Stimulated activated CD4-positive, alpha-beta T cell treated with anti-CD3 and anti-CD28 coated beads, Interleukin-4, amount 100 ng/mL, for 24 hours (primary cell): ENCODE measurements around the gene RAB28.

ENCODE experiments used
- DNase-seq: peaks from one replicate; pipeline ENCODE4 v3.0.0-alpha.2; 2020

RAB28 gene

DNA sequence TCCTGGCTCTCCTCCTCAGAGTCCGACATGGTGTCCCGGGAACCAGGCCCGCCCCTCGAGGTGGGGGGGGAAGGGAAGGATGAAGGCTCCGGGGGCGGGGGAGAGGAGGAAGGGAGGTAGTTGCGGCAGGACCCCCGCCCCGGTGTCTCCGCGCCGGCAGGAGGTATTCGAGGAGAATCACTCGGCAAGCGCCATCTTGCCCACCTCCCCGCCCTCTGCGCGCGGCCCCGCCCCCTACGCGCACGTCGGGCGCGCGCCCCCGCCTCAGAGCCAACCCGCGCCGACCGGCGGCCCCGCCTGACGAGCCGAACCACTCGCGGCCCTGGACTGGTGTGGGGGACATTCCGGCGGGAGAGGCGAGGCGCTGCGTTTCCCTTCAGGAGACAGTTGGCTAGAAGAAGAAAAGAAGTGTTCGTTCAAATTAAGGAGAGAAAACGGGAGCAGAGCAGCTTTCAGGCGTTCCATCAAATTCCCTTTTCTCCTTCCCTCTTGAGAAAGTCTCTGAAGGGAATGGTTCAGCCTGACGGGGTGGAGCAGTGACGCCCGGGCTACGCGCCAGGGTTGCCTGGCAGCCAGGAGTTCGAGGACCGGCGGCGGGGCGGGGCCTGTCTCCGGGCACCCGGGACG is at the start of gene RAB28:
Gene RAB28, minus strand, starts transcription at position 219 of the 627 bp plus-strand sequence.
- DNase-seq: peak; percentile 92

DNA sequence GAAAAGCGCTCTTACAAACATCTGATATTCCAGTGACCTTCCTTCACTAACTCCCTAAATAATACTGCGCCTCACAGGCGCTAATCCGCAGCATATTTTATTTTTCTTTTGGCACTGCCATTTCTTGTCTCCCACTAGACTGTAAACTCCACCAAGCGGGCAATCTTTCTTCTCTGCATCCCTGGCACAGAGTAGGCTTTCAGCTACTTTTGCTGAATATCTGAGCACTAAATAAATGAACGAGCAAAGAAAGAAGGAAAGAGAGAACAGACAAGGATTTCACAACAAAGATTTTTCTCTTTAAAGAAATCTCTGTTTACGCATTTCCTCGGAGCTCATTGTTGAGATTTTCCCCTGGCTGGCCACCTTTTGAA is 47.5 kb upstream of the RAB28 start:
- DNase-seq: no peak

DNA sequence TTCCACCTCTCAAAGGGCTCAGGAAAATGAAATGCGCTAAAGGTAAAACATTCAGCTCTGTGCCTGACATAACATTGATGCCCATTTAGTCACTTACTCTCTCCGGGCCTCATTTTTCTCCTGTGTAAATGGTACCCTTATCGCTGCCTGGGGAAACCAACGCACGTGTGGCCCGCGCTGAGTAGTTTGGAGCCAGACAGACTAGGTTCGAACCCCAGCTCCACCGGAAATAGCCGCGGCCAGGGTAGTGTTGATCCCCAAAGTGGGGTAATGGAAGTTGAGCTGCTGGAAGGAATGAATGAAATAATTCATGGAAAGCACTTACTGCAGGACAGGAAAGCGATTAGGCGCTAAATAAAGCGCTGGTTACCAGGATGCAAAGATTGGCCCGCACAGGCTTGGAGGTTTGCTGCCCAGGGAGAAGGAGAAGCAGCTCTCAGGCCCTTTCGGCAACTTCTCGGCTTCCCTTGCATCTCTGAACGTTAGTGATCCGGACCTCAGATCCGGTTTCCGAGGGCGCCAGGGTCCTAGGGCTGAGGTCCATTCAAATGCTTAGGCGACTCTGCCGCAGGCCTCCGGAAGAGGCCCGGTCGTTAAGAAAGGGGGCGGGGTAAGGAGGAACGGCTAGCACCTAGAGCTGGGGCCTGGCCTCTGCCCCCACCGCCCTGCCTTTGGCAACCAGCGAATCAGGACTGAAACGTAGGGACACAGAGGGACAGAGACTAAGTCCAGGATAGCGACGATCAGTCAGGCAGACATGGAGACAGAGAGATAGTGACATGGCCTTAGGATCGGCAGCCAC is 46.9 kb upstream of the RAB28 start:
- no peak for DNase-seq

DNA sequence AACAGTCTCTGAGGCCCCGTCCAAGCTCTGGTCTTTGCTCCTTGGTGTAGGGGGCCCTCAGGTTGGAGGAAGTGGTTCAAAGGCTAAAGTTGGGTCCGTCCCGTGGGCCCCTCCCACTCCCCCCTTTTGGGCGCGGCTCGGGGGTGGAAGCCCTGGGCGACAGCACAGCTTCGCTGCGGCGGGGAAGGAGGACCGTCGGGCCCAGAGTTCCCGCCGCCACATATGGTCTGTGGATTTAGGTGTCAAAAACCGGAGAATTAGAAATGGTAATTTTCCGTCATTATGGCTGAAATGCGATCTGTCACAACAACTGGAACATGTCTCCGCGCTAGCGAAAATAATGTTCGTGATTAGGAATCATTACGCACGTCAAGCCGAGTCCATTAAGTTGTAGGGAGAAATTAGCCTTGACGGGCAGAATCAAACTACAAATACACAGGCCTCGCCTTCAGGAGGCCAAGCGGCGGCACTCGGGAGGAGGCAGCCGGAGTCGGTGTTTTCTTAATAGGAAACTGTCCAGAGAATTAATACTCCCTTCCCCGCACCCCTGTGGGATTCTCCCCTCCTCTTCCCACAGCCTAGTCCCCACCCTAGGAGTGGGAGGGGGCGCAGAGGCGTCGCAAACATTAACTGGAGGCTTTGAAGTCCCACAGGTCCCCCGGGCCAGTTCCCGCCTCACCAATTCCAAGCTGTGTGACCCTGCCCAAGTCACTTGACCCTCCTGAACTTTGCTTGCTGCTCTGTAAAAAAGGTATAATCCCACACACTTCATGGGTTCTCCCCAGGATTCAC is 45.2 kb upstream of the RAB28 start:
- DNase-seq: no peak

DNA sequence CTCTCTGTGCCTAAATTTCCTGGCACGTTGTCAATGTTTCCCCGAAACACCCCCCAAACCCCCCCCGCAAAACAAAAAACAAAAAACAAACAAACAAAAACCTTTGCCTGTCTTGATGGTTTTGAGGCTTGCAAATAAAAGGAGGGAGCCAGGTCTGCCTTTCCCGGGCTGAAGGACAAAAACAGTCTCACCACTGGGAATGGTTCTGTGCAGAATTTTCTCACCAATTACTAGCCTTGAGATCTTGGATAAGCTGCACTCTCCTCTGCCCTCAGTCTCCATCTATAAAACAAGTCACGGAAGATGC is 44.6 kb upstream of the RAB28 start:
- DNase-seq: no peak

DNA sequence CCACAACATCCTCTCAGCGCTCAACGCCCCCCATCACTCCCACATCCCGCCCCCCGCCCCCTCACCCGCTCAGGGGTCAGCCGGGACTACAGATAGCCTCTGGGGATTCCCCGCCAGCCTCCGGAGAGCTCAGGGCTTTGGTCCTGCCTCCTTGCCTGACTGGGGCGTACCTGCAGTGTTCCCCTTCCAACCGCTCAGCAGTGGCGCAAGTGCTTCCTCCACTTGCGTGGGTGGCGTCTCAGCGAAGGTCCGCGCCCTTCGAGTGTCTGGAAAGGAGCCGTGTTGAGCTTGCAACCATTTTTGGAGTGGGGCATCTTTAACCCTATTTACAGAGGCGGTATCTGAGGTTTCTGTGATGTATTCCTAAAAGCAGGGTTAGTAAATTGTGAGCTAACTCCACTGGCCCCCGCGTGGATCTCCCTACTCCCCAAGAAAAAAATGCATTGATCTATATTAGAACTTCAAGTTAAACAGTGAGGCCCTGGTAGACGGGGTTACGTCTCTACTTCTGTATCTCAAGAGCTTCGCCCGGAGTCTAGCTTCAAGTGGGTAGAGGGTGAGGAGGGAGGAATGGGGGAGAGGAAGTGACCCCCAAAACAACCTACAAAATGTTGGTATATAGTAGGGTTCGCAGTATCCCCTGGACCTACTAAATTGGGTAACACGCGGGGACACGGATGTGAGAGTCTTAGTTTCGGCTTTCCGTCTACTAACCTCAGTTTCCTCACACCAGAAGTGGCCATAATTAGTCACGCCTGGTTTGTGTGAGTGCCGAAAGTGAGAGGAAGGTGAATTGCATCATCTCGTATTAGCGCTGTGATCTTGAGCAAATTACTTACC is 44.1 kb upstream of the RAB28 start:
- no peak for DNase-seq

DNA sequence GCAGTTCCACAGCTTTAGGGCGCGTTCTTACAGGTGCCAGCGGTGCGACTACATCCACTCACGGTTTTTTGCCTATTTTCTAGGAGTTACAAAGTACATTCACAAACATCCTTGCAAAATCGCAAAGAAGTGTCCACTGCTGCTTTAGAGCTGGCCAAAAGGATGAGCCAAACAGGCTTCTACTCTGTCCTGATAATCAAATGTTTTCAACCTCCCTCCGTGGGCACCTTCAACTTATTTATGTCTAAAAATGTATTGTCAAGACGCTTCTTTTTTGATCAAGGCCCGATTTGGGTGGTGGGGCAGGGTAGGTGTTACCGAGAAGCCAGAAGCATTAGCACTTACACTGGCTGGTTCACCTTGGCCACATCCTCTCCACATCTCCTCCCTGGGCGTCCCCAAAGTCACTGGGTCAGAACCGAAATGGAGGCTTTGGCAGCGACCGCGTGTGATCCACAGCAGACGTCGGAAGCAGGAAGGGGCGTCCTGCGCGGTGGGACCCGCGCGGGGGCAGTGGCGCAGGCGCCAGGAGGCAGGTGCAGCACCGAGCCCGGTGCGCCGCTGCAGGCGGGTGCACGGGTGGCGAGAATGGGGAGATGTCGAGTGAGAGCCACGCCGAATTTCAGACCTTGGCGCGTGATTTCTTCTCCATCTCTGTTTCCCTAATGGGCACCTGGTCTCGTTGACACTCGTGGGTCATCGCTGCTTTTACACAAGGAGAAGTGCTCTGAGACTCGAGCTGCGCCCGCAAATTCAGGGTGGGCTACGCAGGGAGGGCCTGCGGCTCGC is 43.2 kb upstream of the RAB28 start:
- DNase-seq: no peak

DNA sequence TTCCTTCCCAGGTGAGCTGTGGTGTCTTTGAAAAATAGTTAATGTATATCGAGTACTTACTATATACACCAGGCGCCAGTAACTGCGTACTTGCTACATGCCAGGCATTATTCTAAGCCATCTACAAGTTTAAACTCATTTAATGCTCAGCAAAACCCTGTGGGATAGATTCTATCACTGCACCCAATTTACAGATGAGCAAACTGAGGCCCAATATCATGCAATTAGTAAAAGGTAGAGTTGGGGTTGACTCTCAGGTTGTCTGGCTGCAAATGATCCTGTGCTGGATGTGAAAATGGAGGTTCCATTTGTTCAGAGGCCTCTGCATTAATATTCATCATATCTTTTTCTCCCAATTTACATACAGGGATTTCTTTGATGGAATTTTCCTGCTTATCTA is 42.5 kb upstream of the RAB28 start:
- no peak for DNase-seq

DNA sequence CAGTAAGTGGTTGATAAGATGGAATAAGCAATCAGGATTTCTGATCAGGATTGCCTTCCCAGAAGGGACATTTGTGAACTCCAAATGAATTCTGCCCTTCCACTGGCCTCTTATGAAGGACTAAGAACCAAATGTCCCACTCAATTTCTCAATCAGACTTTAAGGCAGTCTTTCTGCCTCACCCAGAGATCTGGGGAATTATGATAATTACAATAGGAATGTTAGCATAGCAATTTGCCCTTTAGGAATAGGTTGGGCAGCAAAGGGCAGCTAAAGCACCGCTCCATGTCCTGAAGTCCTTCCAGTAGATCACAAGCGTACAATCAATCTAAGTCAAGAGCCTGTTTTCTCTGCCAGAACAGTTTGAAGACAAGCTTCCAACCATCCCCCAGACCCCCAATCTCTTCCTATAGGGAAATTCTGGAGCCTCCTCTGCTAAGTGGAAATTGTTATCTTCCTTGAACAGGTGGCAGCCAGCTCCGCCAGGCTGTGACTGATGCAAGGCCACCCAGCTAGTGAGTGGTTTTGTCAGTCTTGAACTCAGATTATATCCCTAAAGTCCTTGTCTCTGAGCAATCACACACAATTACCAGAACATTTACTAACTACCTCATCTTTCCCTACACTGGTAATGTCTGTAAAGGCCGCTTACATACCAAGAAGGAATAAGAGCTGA is 41.6 kb upstream of the RAB28 start:
- DNase-seq: no peak

DNA sequence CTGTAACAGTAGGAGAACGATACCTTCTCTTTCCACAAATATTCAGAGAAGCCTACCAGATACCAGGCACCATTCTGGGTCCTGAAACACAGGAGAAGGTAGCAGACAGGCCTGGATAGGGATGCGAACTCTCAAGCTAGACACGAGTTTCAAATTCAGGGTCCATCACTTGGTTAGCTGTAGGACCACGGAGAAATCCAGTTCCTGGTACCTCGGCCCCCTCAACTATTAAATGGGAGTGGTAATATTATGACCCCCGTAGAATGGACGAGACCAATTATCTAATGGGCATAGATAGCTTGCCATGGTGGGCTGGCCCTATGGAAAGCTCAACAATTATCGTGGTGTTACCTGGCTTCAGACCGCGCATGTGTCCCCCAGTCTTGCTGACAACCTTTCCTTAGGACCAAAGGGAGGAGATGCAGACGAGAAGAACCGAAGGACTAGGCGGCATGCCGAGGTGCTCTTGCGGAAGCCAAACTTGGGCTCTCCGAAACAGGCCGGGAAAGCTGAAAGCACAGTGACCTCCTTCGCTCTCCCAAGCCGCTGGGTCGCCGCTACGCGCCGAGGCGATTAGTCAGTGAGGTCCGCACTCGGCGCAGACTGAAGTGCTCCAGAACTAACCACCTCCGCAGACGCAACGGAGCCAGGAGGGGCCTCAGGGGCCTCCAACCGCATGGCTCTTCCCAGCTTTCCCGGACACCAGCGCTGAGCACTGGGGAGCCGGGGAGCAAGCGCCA is 40.5 kb upstream of the RAB28 start:
- no peak for DNase-seq

DNA sequence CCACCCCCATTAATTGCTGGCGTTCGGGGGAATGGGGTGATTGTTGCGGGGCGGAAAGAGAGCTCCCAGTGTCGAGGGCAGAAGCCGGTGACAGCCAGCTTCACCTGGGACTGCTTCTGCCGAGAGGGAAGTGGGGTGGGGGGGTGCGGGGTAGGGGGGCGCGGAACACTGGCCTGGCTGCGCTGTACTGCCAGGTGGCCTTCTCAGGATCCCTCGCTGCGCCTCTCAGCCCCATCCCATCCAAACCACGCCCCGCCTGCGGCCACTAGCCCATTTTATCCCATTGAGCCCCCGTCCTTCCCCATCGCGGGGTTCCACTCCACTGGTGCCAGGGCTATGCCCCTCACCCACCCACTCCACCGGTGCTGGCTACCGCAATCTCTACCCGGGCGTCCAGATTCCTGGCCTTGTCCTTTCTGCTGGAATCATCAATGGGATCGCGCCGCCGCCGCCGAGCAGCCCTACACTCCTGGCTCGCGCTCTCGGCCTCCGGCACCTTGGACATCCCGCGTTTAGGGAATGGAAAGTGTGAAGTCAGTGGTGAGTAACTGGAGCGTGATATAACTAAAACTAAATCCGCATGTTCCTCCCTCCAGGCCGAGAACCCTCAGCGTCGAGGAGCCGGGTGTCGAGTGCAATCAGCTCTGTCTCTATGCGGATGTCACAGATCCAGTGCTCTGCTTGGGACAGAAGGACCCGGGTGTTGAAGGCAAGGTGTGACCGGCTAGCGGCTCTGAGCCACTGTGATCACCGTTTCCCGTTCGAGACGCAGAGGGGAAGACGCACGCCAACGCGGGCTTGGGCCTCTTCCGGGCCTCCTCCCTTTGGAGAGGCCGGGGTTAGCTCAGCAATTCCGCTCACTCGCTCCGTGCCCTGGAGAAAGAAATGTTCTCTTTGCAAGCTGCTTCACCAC is 39.7 kb upstream of the RAB28 start:
- no peak for DNase-seq

DNA sequence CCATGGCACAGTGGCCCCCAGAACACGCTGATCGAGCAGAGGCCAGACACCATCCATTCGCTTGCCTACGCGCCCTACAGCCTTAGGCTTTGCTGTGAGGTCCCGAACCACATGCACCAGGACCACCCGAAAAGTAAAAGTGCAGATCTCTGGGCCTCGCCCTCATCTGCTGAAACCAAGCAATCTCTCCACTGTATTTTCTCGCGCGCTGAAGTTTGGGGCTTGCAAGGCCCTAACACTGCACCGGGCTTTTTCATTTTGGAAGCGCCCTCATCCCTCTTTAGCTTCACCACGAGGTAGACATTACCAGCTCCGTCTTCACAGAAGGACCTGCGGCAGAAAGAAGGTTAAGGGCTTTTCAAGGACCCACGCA is 39.0 kb upstream of the RAB28 start:
- no peak for DNase-seq

DNA sequence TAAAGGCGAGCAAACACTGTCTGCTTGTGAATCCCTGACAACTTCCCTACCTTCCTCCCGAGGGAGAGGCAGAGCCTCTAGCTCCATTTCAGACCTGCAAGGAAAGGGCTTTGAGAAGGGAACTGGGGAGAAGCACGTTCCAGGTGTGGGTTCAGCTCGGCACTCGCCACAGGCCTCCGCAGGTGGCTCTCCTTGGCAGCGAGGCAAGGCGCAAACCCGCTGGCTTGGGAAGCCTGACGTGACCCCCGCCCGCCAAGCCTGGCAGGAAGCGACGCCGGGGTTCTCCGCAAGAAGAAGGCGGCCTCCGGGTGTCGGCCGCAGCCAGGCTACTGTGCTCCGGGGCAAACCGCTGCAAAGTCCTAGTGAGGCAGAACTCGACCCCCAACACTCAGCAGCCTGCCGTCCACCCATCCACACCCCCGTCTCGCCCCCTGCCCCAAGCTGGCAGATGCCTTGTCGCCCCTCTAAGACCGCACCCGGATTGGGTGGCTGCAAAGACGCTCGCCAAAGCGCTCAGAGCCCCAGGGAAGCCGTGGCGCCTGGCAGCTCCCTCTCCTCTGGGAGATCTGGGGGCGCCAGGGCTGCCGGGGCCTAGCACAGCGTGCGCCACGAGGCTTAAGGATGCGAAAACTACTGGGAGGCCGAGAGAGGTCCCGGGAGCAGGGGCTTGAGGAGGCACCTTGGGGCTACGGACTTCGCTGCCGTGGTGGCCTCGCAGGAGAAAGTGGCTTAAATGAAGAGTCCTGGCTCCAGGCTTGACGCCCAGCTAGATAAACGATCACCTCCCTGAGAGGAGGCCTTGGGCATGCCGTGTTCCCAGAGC is 38.4 kb upstream of the RAB28 start:
- no peak for DNase-seq

DNA sequence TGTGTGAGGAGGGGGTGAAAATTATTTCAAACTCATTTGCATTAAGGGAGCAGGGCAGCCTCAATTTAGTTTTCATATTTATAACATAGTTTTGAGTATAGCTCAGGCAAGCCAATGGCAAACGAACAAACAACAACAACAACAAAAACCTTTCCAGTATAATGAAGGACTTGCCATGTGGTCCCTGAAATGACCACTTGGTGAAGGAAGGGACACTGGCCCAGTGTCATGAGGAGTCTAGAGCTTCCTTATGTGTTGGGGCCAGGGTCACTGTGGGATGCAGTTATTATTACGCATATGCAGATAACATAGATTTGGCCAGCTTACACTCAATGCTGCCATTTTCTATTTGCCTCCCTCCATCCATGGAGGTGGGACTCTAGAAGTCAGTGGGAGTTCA is 36.9 kb upstream of the RAB28 start:
- no peak for DNase-seq

DNA sequence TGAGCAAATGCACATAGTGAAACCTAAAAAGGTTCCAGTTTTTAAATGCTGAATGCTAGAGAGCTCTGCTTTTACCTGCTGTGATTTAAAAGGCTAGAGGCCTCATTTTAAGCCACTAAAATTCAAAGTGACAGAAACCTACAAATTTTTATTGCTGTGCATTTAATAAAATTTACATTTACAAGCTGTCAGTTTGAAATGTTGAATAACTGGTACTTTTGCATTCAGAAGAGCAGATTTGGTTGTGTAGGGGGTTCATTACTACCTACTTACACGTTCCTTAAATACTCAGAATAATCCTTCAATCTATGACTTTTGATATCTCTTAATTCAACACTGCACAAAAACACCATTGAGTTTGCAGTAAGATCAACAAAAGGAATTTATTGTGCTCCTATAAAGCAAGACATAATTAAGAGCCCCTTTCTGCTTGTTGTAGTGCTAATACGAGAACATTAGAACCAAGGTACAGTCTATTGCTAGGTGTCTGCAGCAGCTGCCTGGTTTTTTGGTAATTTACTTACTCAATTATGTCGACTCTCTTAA is 32.2 kb upstream of the RAB28 start:
- no peak for DNase-seq

DNA sequence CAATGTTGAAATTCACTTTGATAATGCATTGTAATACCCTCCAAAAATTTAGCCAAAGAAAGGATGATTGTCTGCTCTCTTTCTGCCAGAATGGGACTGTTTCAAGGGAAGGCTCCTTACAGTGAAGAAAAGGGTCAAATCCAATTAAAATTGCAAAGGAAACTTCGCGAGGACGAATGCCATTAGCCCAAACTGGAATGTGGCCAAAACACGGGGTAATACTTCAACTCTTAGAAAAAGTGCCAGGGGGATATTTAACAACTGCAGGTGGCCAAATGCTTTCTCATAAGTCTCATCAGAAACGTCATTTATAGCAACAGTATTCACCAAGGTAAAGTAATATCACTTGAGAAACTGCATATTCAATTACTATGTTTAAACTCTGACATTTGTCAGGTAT is 31.1 kb upstream of the RAB28 start:
- DNase-seq: no peak

DNA sequence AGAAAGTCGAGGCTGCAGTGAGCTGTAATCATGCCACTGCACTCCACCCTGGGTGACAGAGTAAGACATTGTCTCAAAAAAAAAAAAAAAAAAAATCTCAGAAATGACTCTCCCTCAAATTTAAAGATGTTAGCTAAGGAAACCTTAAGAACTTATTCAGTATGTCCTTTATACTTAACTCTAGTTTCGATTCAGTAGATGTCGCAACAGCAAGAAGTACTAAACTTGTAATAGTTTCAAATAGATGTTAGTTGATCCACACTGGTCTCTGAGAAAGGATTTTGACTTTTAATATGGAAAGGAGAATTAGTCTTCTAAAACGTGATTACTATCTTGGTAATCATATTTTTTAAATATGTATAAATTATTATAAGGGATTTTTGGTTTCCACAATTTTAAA is 30.6 kb upstream of the RAB28 start:
- DNase-seq: no peak

DNA sequence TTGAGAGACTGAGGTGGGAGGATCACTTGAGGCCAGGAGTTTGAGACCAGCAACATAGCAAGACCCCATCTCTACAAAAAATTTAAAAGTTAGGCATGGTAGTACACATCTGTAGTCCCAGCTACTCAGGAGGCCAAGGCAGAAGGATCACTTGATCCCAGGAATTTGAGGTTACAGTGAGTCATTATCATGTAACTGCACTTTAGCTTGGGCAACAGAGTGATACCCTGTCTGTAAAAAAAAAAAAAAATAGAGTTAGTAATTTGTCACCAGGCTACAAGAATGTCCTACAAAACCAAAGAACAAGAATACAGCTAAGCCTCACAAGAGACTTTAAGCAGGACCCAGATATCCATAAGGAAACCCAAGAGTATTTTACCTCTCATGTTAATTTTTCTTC is 27.0 kb upstream of the RAB28 start:
- no peak for DNase-seq

DNA sequence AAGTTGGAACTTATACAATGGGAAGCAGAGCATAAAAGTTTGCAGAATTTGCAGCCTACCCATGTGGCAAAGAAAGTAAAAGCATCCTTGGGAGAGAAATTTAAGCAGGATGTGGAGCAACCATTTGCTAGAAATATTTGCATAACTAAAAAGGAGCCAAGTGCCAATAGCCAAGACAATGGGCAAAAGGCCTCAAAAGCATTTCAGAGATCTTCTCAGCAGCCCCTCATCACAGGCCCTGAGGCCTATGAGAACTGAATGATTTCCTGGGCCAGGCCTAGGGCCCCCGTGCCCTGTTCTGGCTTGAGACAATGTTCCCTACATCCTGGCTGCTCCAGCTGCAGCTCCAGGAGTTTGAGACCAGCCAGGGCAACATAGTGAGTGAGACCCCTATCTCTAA is 25.3 kb upstream of the RAB28 start:
- no peak for DNase-seq
